ENCODE measurements around the gene SLC43A2. TPM values are rescaled to one million over a fixed set of nuclear protein-coding genes. Genes with fewer than 3 reads are reported as not detected.

The SLC43A2 gene
- total and polyA plus RNA-seq, 10 of the 15 experiments (the other 5 are each of a cell fraction or from before 2014, with no cell fraction given), result 0.03 to 14.0 (median 5.3) TPM

- TF ChIP-seq RELB (IDR thresholded peaks at IDR 0.05; ENCODE audit: low read depth), result no peak
- TF ChIP-seq EED (IDR thresholded peaks at IDR 0.05; ENCODE audit: low read depth), result no peak
- no peak for TF ChIP-seq CBX3 (IDR thresholded peaks at IDR 0.05; ENCODE audit: borderline replicate concordance, low read depth)
- no peak for TF ChIP-seq SKIL (IDR thresholded peaks at IDR 0.05; ENCODE audit: low read depth, poor library complexity, severe bottlenecking)
Observed at GRCh38 chr17:1598399-1599095, 30.1 kb downstream of the SLC43A2 start (continued).

GRCh38 chr17:1597861-1598342, 30.7 kb downstream of the SLC43A2 start:
- in situ Hi-C loops (cut with MboI), result no loop called here
- POLR2A ChIA-PET, result interaction anchor here (1.9 kb wide), 1 partner anchor 9 kb away, joined by 7 read pairs; no protein-coding TSS in a partner anchor
- no peak for ATAC-seq

More at GRCh38 chr17:1597861-1598342, 30.7 kb downstream of the SLC43A2 start:
- ChIA-PET CTCF (interaction anchor here (1.4 kb wide), 1 partner anchor 10 kb away, joined by 5 read pairs; no protein-coding TSS in a partner anchor), SMC1A (ENCODE audit: uncharacterized antibody, unreplicated experiment) (no interaction called here), RAD21 (ENCODE audit: unreplicated experiment) (interaction anchor here (0.7 kb wide), 1 partner anchor 358 kb away, joined by 4 read pairs; no protein-coding TSS in a partner anchor)
- TF ChIP-seq ZBED1 (IDR thresholded peaks at IDR 0.05; ENCODE audit: borderline replicate concordance) (no peak), NKRF (conservative IDR thresholded peaks at IDR 0.05) (no peak), MEF2A (IDR thresholded peaks at IDR 0.05; ENCODE audit: insufficient read depth, low read depth, low read length) (no peak), TCF12 (IDR thresholded peaks at IDR 0.05; ENCODE audit: low read depth, low read length) (no peak), USF1 (IDR thresholded peaks at IDR 0.05; ENCODE audit: borderline replicate concordance, extremely low read length, insufficient read depth, low read depth, low read length) (no peak)
- no peak overlapping the region for H3K9ac ChIP-seq (ENCODE audit: control insufficient read depth, insufficient read depth, low read length)
- peaks cover 6% of the 10 kb centered on the region for H3K4me1 ChIP-seq (ENCODE audit: control insufficient read depth, insufficient read depth, low read length)
- H3K4me2 ChIP-seq (ENCODE audit: control insufficient read depth, insufficient read depth), result no peak overlapping the region
- H3K79me2 ChIP-seq (ENCODE audit: control insufficient read depth, insufficient read depth, low read length), result no peaks in the 10 kb centered on the region
- no peaks in the 10 kb centered on the region for H4K20me1 ChIP-seq (ENCODE audit: control insufficient read depth, insufficient read depth)
- no peaks in the 10 kb centered on the region for H3K36me3 ChIP-seq (ENCODE audit: control insufficient read depth in 2 of 2, insufficient read depth in 2 of 2, low read length in 1 of 2)
- no peak for DNase-seq (ENCODE audit: low read depth, low spot score)
- FAIRE-seq, result no peak
- H3K9me3 ChIP-seq (replicated peaks; ENCODE audit: control insufficient read depth, insufficient read depth, low read length), result peaks cover 1% of the 10 kb centered on the region; the same call in 1 of the 3 replicates
- 91% methylated on average over 14 of the region's 14 CpGs for WGBS (ENCODE audit: insufficient coverage, insufficient replicate concordance, low lambda C conversion rate, missing lambda C conversion rate)
- no peak overlapping the region for H3K27ac ChIP-seq (ENCODE audit: control insufficient read depth, insufficient read depth)
- intact Hi-C loops (cut with micrococcal nuclease; ENCODE audit: unreplicated experiment), result no loop called here
- no peak overlapping the region for H2AFZ ChIP-seq (ENCODE audit: control insufficient read depth, low read depth, low read length)
- no TSS peak for BruUV-seq (replicated peaks)
- no peaks in the 10 kb centered on the region for H3K27me3 ChIP-seq (replicated peaks in 1 of 2; ENCODE audit: control insufficient read depth in 2 of 2, insufficient read depth in 2 of 2, low read length in 1 of 2)
- H3K4me3 ChIP-seq, result no peak overlapping the region

Measured in GM12878 (cell line).